NCI-H774 (cell line): ENCODE data around the gene CAVIN2.
"Not testable (repeated sequence)": the region's sequence is repeated elsewhere in the genome, so short reads cannot be mapped to it uniquely, and the experiment has no call there.

Experiments
- DNase-seq: peaks from one replicate; lab custom pipeline; 2025; lab: John Stamatoyannopoulos, UW

Gene CAVIN2

DNA sequence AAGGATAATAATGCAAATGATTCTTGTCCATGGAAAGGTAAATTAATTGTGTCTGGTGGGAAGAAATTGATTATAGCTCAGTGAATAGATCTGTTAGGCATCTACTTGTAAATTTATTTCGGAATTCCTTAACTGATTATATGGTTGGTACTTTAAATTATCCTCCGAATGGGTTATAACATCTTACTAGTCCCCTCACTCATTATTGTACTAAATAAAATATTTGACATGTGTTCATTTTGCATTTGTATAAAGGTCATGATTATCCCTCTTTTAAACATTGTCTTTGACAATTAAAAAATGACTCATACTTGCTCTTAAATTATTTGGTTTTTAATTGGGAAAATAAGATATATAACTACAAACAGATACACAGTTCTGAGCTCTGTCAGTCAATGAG is 47.4 kb downstream of the CAVIN2 start:
- no peak for DNase-seq

DNA sequence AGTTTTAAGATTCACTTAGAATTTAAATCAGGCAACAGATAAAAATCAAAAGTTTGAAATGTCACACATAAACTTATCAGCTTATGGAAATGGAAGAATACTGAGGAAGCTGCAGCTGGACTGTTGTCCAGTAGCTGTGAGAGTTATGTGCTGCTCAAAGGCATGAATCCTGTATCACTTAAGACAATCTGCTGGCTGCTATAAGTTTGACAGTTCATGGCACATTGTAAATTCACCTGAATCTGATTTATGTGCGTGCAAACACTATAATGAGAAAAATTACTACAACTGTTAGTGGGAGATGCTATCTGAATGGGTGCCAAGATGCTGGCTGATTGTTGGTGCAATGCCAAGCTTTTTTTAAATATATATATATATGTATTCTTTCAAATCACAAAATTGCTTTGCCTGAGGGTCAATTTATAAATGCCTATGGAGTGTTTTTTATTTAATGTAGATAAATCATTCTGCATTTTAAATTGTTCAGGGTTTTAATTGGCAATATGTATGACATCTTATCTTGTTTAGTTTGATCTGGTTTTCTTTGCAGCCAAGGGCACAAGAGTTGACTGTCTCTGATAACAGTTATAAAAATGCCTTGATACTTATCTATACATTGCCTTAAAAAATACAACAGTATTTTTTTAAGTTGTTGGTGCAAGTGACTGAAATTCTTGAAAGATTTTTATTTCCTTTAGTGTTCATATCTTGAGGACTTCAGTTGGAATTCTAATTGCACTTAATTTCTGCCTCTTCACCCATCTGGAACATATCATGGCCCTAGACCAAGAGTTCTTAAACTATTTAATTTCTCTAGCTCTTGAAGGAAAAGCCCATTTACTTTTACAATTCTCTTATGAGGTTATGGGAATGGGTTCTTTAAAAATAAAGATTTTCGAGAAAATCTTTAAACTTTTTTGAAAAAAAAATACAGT is 48.7 kb downstream of the CAVIN2 start:
- no peak for DNase-seq

DNA sequence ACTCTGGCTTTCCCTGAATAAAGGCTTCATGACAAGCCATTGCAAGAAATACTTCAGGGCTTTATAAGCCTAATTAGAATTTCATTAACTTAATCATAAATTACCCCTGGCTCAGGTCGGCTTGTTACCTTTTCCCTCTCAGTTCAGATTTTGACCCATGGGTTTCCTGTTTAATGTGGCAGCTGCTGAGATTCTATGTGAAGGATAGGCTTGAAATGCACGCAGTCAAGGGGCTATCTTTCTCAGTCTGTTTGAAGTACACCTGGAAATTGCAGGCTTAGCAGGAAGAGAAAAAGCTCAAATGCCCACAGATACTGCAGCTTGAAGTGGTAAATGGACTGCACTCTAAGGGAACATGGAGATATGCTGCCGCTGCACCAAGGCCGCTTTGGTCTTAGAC is 49.4 kb downstream of the CAVIN2 start:
- DNase-seq: no peak

DNA sequence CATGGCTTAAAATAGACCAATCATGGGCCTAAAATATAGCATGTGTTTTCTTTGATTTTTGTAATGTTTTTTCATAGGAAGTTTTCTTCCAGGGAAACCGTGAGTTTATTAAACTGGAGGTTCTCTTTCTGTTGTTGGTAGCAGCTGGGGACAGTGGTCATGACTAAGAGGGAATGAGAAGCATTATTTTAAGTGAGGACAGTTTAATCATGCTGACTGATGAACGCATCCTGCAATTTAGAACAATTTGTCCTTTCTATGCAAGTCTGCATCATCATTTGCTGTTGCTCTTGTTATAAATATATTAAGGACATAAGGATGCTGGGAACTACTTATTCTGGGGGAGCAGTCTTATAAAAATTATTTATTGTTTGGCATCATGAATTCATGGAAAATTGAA is 51.2 kb downstream of the CAVIN2 start:
- DNase-seq: no peak

DNA sequence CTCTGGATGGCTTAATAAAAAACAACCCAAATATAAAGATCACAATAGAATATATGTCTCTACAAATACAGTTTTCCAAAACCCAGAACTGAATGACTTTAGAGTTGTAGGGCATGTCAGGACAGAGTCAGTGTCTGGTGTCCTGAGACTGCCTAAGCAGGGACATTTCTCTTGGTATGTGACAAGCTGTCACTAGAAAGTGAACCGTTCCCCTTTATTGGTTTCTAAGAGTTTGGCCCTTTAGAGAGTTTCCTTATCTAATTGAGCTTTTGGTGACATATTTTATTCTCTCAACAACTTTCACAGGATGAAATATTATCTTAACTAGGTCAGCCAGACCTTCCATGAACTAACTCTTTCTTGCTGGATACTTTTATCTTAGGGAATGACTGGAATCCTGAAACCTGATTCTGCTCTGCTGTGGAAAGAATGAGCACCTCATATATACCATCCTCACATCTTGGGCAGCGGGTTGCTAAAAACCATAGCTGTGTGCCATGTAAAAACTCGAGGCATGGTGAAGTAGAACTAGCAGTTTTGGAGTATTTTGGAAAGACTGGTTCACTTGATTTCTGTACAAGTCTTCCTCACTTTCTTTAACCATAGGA is 54.8 kb downstream of the CAVIN2 start:
- DNase-seq: no peak

DNA sequence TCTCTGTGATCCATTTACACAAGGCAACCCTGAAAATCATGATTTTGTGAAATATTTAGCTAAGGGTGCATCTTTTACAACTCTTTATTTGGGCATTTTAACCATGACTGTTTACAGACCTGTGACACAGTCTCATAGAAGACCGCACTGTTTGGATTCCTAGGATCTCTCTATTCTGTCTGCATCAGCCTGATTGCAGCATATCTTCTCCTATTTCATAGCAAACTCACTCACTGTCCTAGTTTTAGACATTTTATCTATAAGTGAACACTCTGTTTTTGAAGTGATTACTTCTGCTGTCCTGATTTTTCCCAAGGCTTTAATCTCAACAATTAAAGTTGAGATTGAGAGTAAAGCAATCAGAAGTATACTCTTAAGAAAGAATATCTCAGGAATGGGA is 56.2 kb downstream of the CAVIN2 start:
- no peak for DNase-seq

DNA sequence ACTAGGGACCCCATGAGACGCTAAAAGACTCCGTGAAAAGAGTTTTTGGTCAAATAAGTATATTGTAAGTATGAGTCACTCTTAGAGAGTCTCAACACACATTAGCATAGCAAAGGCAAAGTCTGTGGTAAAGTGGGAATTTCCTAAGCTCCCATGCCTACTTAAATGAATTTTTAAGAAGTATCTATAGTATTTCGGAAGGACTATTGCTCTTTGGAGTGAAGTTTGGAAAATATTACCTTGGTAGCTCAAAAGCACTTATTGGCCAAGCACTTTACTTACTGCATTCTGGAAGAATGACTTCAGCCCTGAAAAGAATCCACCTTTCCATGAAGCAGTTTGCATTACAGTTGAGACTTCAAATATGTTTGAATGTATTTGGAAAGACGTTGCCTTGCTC is 57.1 kb downstream of the CAVIN2 start:
- no peak for DNase-seq

DNA sequence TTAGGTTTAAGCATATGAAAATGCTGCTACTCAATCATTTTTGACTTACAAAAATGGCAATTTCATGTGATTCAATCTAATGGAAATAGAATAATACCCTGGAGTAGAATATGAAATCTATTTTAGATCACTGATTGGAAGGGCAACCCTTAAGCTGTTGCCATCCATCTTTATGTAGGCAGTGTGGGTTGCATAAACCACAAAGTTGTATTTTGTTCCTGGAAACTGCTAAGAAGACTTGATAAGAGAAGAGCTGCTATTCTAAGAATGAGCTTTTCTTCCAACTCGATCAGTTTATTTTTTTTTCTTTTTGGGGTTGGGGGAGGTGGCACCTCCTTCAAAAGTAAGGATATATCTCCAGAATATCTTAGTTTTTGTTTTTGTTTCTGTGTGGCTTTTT is 60.2 kb downstream of the CAVIN2 start:
- DNase-seq: no peak

DNA sequence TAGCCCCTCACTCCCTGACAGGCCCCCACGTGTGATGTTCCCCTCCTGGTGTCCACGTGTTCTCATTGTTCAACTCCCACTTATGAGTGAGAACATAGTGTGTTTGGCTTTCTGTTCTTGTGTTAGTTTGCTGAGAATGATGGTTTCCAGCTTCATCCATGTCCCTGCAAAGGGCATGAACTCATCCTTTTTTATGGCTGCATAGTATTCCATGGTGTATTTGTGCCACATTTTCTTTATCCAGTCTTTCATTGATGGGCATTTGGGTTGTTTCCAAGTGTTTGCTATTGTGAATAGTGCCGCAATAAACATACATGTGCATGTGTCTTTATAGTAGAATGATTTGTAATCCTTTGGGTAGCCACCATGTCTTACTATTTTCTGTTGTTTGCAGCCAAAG is 61.2 kb downstream of the CAVIN2 start:
- DNase-seq: not testable (repeated sequence)
